ENCODE data around the gene LASP1NB.

LASP1NB gene

GRCh38 chr17:38925263-38925995 lies at the start of gene LASP1NB:
TSS of gene LASP1NB (plus strand) at chr17:38925614.
- no peak for ATAC-seq

- ATAC-seq, result peak; percentile 42 to 52
Measured at GRCh38 chr17:38877130-38877851, 48.1 kb upstream of the LASP1NB start.

GRCh38 chr17:38879878-38880665 lies 45.3 kb upstream of the LASP1NB start:
- no peak for ATAC-seq

GRCh38 chr17:38881600-38882191 lies 43.7 kb upstream of the LASP1NB start:
- peak; percentile 42 to 44 for ATAC-seq

- ATAC-seq, result no peak
Measured at GRCh38 chr17:38882870-38883269, 42.5 kb upstream of the LASP1NB start.

- no peak for ATAC-seq
Measured at GRCh38 chr17:38883592-38884526, 41.6 kb upstream of the LASP1NB start.

- no peak for ATAC-seq
Measured at GRCh38 chr17:38885044-38885727, 40.2 kb upstream of the LASP1NB start.

- ATAC-seq, result no peak
Measured at GRCh38 chr17:38885728-38886642, 39.4 kb upstream of the LASP1NB start.

- ATAC-seq, result no peak
Measured at GRCh38 chr17:38886643-38887010, 38.8 kb upstream of the LASP1NB start.

- no peak for ATAC-seq
Measured at GRCh38 chr17:38888842-38889241, 36.6 kb upstream of the LASP1NB start.

GRCh38 chr17:38889745-38890409 lies 35.5 kb upstream of the LASP1NB start:
- no peak for ATAC-seq

- ATAC-seq, result no peak
Measured at GRCh38 chr17:38890410-38890746, 35.0 kb upstream of the LASP1NB start.

GRCh38 chr17:38891441-38891840 lies 34.0 kb upstream of the LASP1NB start:
- ATAC-seq, result no peak

GRCh38 chr17:38892083-38892482 lies 33.3 kb upstream of the LASP1NB start:
- ATAC-seq, result no peak

- no peak for ATAC-seq
Measured at GRCh38 chr17:38892620-38893019, 32.8 kb upstream of the LASP1NB start.

- no peak for ATAC-seq
Measured at GRCh38 chr17:38893113-38893512, 32.3 kb upstream of the LASP1NB start.

- peak; percentile 31 to 37 for ATAC-seq
Measured at GRCh38 chr17:38893607-38894006, 31.8 kb upstream of the LASP1NB start.

- no peak for ATAC-seq
Measured at GRCh38 chr17:38894276-38894675, 31.1 kb upstream of the LASP1NB start.

- no peak for ATAC-seq
Measured at GRCh38 chr17:38896346-38896954, 29.0 kb upstream of the LASP1NB start.
